Caco-2 (cell line): ENCODE measurements around the gene ABHD12. TPM values are rescaled to one million over a fixed set of nuclear protein-coding genes. Genes with fewer than 3 reads are reported as not detected.

Experiments used
- BruUV-seq: library from RNA; stranded (reverse); fragments of 400-500 nt; replicated peaks from 2 replicates; lab custom pipeline; 2021; lab: Mats Ljungman, UMichigan
- CTCF ChIA-PET: fragments of 300-600 bp; sonication (Branson Sonifier 250); formaldehyde crosslinking; loops from one replicate; lab custom pipeline; 2022; ENCODE audit warnings: antibody characterized with exemption; lab: Charles Lee
- POLR2A ChIA-PET: fragments of 300-600 bp; sonication (Branson Sonifier 250); formaldehyde crosslinking; loops from one replicate; lab custom pipeline; 2022; ENCODE audit warnings: antibody characterized with exemption; lab: Charles Lee
- DNase-seq, 2 experiments: peaks; one replicate each; pipeline versions ENCODE4 v3.0.0 to v3.0.0-alpha.2; 2020 to 2022
- H3K27me3 ChIP-seq: replicated peaks from 2 replicates; pipeline ENCODE4 v1.6.0; 2011; ENCODE audit warnings: low read length; ENCODE audit not compliant: control insufficient read depth, insufficient read depth
- H3K36me3 ChIP-seq: 2 replicates; pipeline ENCODE4 v1.5.1; 2011; ENCODE audit warnings: low read length; ENCODE audit not compliant: control insufficient read depth, insufficient read depth
- H3K4me1 ChIP-seq: fragments of 250-450 bp; sonication (Bioruptor Pico); 2 replicates; pipeline ENCODE4 v1.5.1; 2020; ENCODE audit warnings: mild to moderate bottlenecking
- H3K4me3 ChIP-seq: 2 replicates; pipeline ENCODE4 v1.5.1; 2011; ENCODE audit warnings: low read depth, mild to moderate bottlenecking, control low read depth, low read length
- H3K9me3 ChIP-seq: fragments of 250-450 bp; sonication (Bioruptor Pico); 2 replicates; pipeline ENCODE4 v1.5.1; 2020; ENCODE audit warnings: mild to moderate bottlenecking, moderate library complexity
- H3K27ac Mint-ChIP-seq: one replicate; pipeline ENCODE4 v1.8.0; 2022; ENCODE audit warnings: mixed read lengths; ENCODE audit not compliant: unreplicated experiment
- H3K27me3 Mint-ChIP-seq: one replicate; pipeline ENCODE4 v1.8.0; 2022; ENCODE audit warnings: mixed read lengths; ENCODE audit not compliant: insufficient read depth, unreplicated experiment
- H3K36me3 Mint-ChIP-seq: one replicate; pipeline ENCODE4 v1.8.0; 2022; ENCODE audit warnings: mild to moderate bottlenecking, mixed read lengths; ENCODE audit not compliant: insufficient read depth, unreplicated experiment
- H3K4me1 Mint-ChIP-seq: one replicate; pipeline ENCODE4 v1.8.0; 2022; ENCODE audit warnings: low read depth, mixed read lengths; ENCODE audit not compliant: unreplicated experiment
- H3K4me3 Mint-ChIP-seq: one replicate; pipeline ENCODE4 v1.8.0; 2022; ENCODE audit warnings: mild to moderate bottlenecking, moderate library complexity, mixed read lengths; ENCODE audit not compliant: unreplicated experiment
- H3K9me3 Mint-ChIP-seq: one replicate; pipeline ENCODE4 v1.8.0; 2022; ENCODE audit warnings: mixed read lengths; ENCODE audit not compliant: unreplicated experiment
- intact Hi-C: fragments of 100-400 bp; cut with micrococcal nuclease; formaldehyde crosslinking; loops from one replicate; pipeline ENCODE4 v1.10.0; 2022; ENCODE audit not compliant: unreplicated experiment
- total RNA-seq: library from RNA; stranded (reverse); gene quantifications from 2 replicates; pipeline ENCODE4 v1.2.3, GENCODE V29; 2022
- TF ChIP-seq, protein P1 (sequence below), 2 experiments: fragments of 200-600 bp in 1 of 2; IDR thresholded peaks; 1 replicate in 1 of 2; 2 replicates in 1 of 2; pipeline versions ENCODE4 v1.5.1 to v1.8.0; 2011 to 2022; ENCODE audit warnings: antibody characterized with exemption in 1 of 2, control low read depth in 1 of 2, inconsistent platforms in 1 of 2, low read depth in 1 of 2, low read length in 1 of 2, mild to moderate bottlenecking in 1 of 2, moderate library complexity in 1 of 2; ENCODE audit not compliant: insufficient read depth in 1 of 2, severe bottlenecking in 1 of 2, unreplicated experiment in 1 of 2

Gene ABHD12
- total RNA-seq, 1 experiment from 2014 or later, result 104 TPM

DNA sequence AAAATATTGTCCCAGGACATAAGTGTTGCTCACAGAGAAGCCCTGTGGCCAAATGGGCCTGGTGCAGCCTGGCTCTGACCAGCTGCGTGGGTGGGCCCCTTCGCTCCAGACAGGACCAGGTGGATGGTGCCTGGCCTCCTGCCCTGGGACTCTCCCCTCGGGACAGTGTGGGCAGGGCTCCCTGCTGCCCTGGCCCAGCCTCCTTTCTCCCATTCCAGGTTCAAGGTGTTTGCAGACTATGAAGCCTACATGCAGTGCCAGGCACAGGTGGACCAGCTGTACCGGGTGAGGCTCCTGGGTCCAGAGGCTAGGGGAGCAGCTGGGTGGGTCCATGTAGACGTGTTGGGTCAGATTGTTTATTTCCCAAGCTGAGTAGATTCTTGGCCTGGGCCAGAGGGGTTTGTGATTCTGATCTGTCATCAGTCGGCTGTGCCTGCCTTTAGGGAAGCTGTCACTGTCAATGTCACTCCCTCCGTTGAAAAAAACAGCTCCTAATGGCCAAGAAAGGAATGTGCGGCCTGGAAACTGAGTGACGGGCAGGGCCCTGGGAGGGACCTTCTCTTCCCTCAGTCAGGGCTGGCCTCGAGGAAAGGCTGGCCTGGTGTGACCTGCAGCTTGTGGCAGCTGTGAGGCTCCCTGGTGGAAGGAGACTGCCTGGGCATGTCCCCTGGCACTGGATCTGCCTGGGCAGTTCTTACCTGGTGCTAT, 95.1 kb downstream of the ABHD12 start:
- no peak overlapping the region for H3K27ac Mint-ChIP-seq
- no peak overlapping the region for H3K4me3 Mint-ChIP-seq
- TF ChIP-seq, protein P1, sequence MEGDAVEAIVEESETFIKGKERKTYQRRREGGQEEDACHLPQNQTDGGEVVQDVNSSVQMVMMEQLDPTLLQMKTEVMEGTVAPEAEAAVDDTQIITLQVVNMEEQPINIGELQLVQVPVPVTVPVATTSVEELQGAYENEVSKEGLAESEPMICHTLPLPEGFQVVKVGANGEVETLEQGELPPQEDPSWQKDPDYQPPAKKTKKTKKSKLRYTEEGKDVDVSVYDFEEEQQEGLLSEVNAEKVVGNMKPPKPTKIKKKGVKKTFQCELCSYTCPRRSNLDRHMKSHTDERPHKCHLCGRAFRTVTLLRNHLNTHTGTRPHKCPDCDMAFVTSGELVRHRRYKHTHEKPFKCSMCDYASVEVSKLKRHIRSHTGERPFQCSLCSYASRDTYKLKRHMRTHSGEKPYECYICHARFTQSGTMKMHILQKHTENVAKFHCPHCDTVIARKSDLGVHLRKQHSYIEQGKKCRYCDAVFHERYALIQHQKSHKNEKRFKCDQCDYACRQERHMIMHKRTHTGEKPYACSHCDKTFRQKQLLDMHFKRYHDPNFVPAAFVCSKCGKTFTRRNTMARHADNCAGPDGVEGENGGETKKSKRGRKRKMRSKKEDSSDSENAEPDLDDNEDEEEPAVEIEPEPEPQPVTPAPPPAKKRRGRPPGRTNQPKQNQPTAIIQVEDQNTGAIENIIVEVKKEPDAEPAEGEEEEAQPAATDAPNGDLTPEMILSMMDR (IDR thresholded peaks at IDR 0.05; ENCODE audit: insufficient read depth in 1 of 2, low read depth in 1 of 2, low read length in 1 of 2, severe bottlenecking in 1 of 2, unreplicated experiment in 1 of 2), result no peak
- H3K27me3 Mint-ChIP-seq, result no peaks in the 10 kb centered on the region
- no peaks in the 10 kb centered on the region for H3K9me3 Mint-ChIP-seq
- Histone ChIP-seq H3K4me1 (no peaks in the 10 kb centered on the region), H3K27me3 (no peaks in the 10 kb centered on the region), H3K9me3 (no peaks in the 10 kb centered on the region), H3K4me3 (no peak overlapping the region), H3K36me3 (peaks cover 4% of the 10 kb centered on the region; the same call in 1 of the 2 replicates)
- H3K36me3 Mint-ChIP-seq, result peaks cover 94% of the 10 kb centered on the region
- DNase-seq, result no peak
- POLR2A ChIA-PET, result no interaction called here
- no peaks in the 10 kb centered on the region for H3K4me1 Mint-ChIP-seq
- CTCF ChIA-PET, result interaction anchor here (0.5 to 2.1 kb wide), 5 partner anchors 14 to 302 kb away, joined by 3 to 12 read pairs (median 4); no protein-coding TSS in a partner anchor
- no TSS peak for BruUV-seq
- intact Hi-C loops, result loop anchor here (2.0 to 10.0 kb wide), 2 partner anchors 279 to 301 kb away; no protein-coding TSS in a partner anchor

DNA sequence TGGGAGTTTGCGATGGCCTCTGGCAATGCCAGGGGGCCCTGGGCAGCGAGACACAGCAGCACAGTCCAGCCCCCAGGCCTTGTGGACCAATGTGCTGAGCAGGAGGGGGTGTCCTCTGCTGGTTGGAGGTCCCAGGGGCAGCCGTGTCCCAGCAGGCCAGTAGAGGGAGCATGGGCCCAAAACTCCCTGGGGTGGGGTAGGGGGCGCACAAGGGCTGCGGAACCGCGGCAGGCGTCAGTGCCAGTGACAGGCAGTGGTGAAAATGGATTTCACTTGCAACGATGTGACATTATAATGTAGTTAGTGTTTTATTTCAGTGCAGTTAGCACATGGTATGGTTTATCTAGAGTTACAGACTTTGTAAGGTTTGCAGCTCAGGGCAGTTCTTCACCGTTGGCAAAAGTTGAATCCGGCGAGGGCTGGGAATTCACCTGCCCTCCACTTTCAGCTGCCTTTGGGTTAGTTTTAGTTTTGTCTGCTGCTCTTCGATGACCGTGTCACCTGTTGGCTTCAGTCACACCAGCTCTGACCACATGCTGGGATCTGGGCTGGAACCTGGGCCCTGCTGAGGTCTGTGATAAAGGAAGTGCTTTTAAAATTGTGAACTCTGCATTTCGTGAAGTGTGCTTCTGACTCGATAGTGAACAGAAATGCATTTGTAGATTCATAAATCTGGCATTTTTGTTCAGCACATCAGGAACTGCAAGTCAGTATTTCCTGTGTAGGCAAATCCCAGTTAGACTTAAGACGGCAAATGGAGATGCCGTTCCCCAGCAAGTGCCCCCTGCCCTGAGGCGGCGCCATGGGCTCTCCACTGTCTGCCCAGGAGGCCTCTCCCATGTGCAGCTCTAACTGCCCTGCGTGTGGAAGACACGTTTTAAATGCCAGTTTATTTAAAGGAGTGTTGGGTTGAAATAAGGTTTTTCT, 95.9 kb downstream of the ABHD12 start:
- intact Hi-C loops, result loop anchor here (5.0 to 10.0 kb wide), 2 partner anchors 108 to 280 kb away; no protein-coding TSS in a partner anchor
- Histone ChIP-seq H3K36me3 (peaks cover 4% of the 10 kb centered on the region; the same call in 1 of the 2 replicates), H3K9me3 (no peaks in the 10 kb centered on the region), H3K4me3 (no peak overlapping the region), H3K4me1 (no peaks in the 10 kb centered on the region), H3K27me3 (no peaks in the 10 kb centered on the region)
- H3K27me3 Mint-ChIP-seq, result no peaks in the 10 kb centered on the region
- no peak overlapping the region for H3K4me3 Mint-ChIP-seq
- peaks cover 88% of the 10 kb centered on the region for H3K36me3 Mint-ChIP-seq
- TF ChIP-seq, protein P1 (IDR thresholded peaks at IDR 0.05; ENCODE audit: insufficient read depth in 1 of 2, low read depth in 1 of 2, low read length in 1 of 2, severe bottlenecking in 1 of 2, unreplicated experiment in 1 of 2), result peak; percentile 92 to 99
- CTCF ChIA-PET, result interaction anchor here (0.5 to 2.1 kb wide), 3 partner anchors 104 to 441 kb away, joined by 3 to 12 read pairs (median 3); no protein-coding TSS in a partner anchor
- peak; percentile 75 to 86 for DNase-seq
- POLR2A ChIA-PET, result no interaction called here
- no peaks in the 10 kb centered on the region for H3K4me1 Mint-ChIP-seq
- BruUV-seq, result no TSS peak
- H3K9me3 Mint-ChIP-seq, result no peaks in the 10 kb centered on the region
- no peak overlapping the region for H3K27ac Mint-ChIP-seq
